SKM-1 treated with dmso at 0.1 percent for 144 hours (cell line): ENCODE measurements around the gene TMEM132E.

Source experiments
- DNase-seq: peaks from one replicate; lab custom pipeline; 2025; ENCODE audit not compliant: unreplicated experiment; lab: John Stamatoyannopoulos, UW

TMEM132E gene

GRCh38 chr17:34601416-34601815, 22.0 kb downstream of the TMEM132E start:
- no peak for DNase-seq

- no peak for DNase-seq
Measured at GRCh38 chr17:34603974-34604373, 24.6 kb downstream of the TMEM132E start.

- no peak for DNase-seq
Measured at GRCh38 chr17:34606763-34607162, 27.4 kb downstream of the TMEM132E start.

GRCh38 chr17:34607917-34608316, 28.5 kb downstream of the TMEM132E start:
- DNase-seq, result no peak

GRCh38 chr17:34609210-34609609, 29.8 kb downstream of the TMEM132E start:
- no peak for DNase-seq

- DNase-seq, result no peak
Measured at GRCh38 chr17:34610039-34610438, 30.7 kb downstream of the TMEM132E start.

- DNase-seq, result no peak
Measured at GRCh38 chr17:34610506-34610905, 31.1 kb downstream of the TMEM132E start.

GRCh38 chr17:34613064-34614019, 34.0 kb downstream of the TMEM132E start:
- DNase-seq, result no peak

GRCh38 chr17:34614698-34615097, 35.3 kb downstream of the TMEM132E start:
- DNase-seq, result no peak

GRCh38 chr17:34615326-34615725, 35.9 kb downstream of the TMEM132E start:
- DNase-seq, result no peak

- no peak for DNase-seq
Measured at GRCh38 chr17:34616148-34616547, 36.8 kb downstream of the TMEM132E start.

- no peak for DNase-seq
Measured at GRCh38 chr17:34617398-34617797, 38.0 kb downstream of the TMEM132E start.

GRCh38 chr17:34619687-34620217, 40.4 kb downstream of the TMEM132E start:
- no peak for DNase-seq

- no peak for DNase-seq
Measured at GRCh38 chr17:34620458-34620857, 41.1 kb downstream of the TMEM132E start.

GRCh38 chr17:34622862-34623623, 43.7 kb downstream of the TMEM132E start:
- no peak for DNase-seq

- no peak for DNase-seq
Measured at GRCh38 chr17:34623856-34624766, 44.7 kb downstream of the TMEM132E start.

GRCh38 chr17:34624767-34625383, 45.5 kb downstream of the TMEM132E start:
- DNase-seq, result no peak

GRCh38 chr17:34626121-34626681, 46.8 kb downstream of the TMEM132E start:
- DNase-seq, result no peak

- no peak for DNase-seq
Measured at GRCh38 chr17:34628879-34629278, 49.5 kb downstream of the TMEM132E start.

GRCh38 chr17:34633351-34633750, 54.0 kb downstream of the TMEM132E start:
- DNase-seq, result no peak
